ENCODE results near the gene PPP3CA.

GRCh38 chr4:101299021-101299420 is 48.3 kb downstream of the PPP3CA start:
- TF ChIP-seq, protein P1, sequence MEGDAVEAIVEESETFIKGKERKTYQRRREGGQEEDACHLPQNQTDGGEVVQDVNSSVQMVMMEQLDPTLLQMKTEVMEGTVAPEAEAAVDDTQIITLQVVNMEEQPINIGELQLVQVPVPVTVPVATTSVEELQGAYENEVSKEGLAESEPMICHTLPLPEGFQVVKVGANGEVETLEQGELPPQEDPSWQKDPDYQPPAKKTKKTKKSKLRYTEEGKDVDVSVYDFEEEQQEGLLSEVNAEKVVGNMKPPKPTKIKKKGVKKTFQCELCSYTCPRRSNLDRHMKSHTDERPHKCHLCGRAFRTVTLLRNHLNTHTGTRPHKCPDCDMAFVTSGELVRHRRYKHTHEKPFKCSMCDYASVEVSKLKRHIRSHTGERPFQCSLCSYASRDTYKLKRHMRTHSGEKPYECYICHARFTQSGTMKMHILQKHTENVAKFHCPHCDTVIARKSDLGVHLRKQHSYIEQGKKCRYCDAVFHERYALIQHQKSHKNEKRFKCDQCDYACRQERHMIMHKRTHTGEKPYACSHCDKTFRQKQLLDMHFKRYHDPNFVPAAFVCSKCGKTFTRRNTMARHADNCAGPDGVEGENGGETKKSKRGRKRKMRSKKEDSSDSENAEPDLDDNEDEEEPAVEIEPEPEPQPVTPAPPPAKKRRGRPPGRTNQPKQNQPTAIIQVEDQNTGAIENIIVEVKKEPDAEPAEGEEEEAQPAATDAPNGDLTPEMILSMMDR (IDR thresholded peaks at IDR 0.05): no peak
- TF ChIP-seq POLR2A (IDR thresholded peaks at IDR 0.05) (no peak), POLR2AphosphoS5 (IDR thresholded peaks at IDR 0.05) (no peak)

All from breast epithelium (tissue), 3 donors.